Stimulated activated CD8-positive, alpha-beta memory T cell treated with anti-CD3 and anti-CD28 coated beads, Interleukin-4, amount 100 ng/mL, for 48 hours (primary cell): ENCODE results near the gene FOXRED1.

Experiments used
- DNase-seq: peaks from one replicate; pipeline ENCODE4 v3.0.0-alpha.2; 2020

The FOXRED1 gene

DNA sequence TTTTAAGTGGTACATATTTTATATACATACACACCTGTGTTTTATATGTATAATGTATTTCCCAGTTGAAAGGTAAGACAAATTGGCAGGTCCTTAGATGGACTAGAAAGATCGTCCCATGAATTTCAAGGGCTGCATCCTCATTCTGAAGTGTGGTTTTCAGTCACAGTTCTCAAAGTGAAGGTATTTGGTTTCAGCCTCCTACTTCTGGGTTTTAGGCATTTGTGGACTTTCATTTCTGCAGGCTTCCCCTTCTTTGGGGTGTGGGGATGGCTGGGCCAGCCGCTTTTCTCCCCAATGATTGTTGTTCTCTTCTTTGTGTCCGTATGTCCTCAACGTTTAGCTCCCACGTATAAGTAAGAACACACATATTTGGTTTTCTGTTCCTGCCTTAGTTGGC lies 44.9 kb downstream of the FOXRED1 start:
- no peak for DNase-seq

DNA sequence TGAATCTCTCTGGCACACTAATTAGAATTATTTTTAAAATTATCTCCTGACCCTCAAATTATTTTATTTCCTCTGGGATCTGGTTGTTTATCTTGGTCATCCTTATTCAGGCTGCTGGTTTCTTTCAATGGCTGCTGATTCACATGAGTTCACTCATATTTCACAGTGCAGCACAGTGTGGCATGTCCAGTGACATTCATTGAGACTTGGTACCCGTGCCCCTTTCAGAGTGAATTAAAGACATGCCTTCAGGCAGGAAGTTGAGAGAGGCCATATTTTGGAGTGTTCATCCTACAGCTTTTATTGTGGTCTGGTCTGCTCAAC lies 48.4 kb downstream of the FOXRED1 start:
- no peak for DNase-seq

DNA sequence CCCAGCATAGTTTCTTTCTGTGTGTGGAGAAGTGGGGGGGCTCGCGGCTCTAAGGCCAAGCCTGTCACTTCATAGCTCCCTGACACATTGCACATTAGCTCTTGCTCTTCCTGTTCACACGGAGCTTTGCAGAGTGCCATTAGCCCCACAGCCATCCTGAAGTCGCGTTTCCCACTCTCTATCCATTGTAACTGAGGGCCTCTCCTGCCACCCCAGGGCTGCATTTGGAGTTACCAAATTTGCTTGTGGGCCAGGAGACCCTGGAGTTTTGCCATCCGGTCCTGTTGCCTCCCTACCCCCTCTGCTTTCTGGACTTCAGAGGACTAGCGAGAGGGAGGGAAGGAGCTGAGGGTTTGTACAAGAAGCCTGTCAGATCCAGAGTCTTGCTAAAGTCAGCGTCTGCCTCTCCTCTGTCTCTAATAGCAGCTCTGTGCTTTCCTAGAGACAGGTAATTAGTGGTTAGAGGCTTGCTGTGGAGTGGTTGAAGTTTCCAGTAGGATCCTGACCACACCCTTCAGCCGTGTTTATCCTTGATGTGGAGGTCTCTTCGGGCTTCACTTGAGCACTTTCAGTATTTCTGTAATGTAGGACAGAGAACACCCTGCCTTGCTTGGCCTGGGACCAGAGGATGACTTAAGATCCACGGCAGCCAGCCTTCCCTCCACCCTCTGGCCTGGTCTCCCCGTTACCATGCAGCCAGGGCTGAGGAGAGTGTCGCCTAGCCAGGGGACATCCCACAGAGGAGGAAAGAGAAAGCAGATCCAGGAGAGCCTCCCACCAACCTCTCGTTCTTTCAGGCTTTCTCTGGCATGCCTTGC lies 49.0 kb downstream of the FOXRED1 start:
- DNase-seq: peak; percentile 59

DNA sequence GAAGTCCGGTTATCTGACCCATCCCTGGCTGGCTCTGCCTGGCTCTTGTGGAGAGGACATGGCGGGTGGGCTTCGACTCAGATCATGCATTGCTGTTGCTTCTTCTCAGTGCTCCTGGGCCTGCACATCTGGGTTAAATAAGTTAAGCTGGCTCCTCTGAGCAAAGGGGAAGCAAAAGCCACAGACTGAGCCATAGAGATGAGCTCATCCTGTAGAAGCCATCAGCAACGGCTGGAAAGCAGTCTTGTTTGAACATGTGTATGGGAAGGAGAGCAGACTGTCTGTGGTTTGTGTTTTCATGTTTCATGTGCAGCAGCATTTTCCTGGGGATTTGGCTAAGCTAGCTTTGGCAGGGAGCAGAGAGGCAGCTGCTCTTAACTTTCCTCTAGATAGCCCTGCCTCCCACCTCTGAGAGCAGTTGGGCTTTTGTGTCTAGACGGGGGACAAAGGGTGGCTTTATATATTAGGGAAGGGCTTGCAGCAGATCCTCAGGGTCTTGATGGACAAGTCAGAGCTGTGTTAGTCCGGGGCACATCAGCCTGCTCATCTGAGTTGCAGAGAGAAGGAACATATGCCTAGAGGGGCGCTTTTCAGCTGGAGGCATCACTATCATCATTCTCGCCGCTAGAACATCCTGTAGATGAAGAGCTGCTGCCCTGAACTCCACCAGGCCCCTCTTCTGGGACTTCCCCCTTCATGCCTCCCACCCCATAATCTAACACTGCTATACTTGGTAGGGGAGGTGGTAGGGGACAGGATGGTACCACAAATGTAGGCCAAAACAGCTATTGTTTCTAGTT lies 49.8 kb downstream of the FOXRED1 start:
- DNase-seq: peak; percentile 38

DNA sequence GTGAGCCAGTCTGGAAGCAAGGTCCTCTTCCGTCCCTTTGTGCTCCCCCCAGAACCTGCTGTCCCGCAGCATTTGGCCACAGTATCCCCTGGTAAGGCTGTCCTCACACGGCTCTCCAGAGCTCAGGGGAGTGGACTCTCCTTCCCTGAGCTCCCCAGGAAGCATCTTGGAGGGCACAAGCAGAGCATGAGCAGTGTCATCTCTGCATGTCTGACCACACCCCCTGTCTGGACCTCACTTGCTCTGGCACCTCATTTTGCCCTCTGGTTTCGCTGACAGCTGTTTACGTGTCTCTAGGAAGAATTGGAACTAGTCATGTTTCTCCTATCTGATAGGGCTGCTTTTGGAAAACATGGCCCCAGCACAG lies 50.4 kb downstream of the FOXRED1 start:
- no peak for DNase-seq

DNA sequence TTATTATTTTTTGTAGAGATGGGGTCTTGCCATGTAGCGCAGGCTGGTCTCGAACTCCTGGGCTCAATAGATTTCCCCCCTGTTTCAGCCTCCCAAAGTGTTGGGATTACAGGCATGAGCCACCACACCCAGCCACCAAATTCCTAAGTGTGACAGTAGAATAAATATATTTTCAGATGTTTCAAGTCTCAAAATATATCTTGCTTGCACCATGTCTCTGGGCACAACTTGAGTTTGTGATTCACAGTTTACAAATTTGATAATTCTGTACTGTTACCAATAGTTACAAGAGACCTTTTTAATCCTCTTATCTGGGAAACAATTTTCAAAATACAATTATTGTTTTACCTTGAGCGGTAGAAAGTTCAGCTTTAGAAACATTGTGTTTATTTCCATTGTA lies 54.0 kb downstream of the FOXRED1 start:
- no peak for DNase-seq

DNA sequence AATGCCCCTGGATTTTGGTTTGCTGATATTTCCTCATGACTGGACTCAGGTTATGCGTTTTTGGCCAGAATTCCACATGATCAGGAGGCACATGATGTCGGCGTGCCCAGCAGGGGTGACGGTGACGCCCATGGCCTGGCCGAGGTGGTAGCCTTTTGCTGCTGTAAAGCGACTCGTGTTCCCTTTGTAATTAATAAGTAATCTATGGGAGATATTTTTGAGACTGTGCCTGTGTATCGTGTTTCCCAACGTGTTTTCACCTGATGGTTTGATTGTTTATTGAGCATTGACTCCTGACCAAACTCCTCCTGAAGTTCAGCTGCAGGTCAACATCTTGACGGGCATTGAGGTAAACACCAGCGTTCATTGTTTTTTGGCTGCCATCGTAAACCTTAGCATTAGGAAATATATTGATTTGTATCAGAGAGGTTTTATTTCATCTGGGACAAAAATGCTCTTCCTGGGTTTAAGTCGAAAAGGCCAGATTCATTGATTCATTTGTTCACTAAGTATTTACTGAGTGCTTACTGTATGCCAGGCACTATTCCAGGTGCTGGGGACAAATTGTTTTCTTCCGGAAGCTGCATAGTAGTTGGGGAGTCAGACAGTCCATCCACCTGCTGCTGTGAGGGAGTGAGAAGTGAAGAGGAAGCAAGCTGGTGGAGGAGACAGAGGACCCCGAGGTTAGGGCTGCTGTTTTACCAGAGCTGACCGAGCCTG lies 58.5 kb downstream of the FOXRED1 start:
- DNase-seq: no peak
